GM21367 (cell line): Measurements from ENCODE around the gene PFDN4.

Source experiments
- ATAC-seq: cut with Tn5 transposase; IDR thresholded peaks from one replicate; pipeline ENCODE4 v1.9.1; 2021; ENCODE audit not compliant: unreplicated experiment

PFDN4 gene

DNA sequence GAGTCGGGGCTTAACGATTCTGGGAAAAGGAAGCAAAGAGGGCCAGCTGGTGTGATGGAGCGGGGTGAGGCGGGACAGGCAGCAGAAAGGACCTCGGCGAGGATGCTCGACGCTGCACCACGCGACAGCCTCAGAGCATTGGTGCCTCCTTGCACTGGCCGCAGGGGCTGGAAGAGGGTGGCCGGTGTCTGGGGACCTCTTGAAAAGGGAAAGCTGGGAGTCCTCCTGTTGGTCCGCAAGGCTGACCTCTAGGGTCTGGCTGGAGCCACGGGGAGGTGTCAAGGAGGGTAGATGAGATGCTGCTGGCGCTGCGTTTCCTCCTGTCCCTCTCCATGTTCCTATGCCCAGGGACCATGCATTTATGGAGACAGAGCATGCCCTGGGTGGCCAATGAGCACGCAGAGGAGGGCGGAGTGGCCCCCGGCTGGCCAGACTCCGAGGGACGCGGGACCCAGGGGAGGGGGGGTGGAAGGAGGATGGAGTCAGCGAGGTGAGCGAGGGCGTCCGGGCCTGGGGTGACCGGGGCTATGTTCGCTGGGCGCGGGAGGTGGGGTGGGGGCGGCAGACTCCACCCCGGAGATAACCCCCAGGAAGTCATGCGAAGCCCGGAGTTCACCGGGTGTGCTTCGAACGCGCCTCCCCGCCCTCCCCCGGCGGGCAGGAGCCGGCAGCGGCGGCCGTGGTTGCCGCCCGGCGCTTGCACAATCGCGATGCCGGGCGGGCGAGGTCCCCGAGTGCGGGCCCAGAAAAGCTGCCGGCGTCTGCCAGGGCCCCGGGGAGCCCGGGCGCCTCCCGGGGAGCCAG lies 34.0 kb upstream of the PFDN4 start, which contains the start of gene CYP24A1:
Gene CYP24A1, minus strand, starts transcription at position 334 of the 804 bp plus-strand sequence. CDS start 407 bp downstream, outside the sequence.
- ATAC-seq = no peak

DNA sequence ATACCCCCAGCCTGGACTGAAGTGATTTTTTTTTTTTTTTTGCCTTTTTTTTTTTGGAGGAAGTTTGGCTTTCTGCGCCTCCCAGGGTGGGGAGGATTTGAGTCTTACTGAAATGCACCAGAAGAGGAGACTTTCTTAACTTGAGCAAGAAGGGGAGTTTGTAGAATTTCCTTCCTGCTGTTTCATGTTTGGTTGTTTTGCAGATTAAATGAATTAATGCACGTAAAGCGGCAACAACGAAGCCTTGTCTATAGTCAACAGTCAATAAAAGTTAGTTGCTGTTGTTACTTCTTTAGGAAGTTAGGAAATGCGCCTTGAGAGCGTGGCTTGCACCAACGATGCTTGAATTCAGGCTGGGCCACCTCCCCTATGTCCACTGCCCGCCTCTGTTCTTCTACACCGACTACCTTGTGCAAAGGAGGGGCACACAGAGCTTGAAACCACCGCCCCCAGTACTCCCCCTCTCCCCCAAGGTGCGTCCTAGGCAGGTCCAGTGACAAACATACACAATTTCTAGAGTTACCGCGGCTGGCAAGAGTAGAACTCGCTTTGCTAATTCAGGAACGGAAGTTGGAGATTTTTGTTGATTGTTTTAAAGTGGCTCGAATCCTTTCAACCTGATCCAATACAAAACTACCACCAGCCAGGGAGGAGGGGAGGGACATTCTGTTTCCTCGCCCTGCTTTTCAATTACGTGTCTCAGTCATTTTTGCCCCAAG lies 33.3 kb upstream of the PFDN4 start:
- ATAC-seq = no peak

DNA sequence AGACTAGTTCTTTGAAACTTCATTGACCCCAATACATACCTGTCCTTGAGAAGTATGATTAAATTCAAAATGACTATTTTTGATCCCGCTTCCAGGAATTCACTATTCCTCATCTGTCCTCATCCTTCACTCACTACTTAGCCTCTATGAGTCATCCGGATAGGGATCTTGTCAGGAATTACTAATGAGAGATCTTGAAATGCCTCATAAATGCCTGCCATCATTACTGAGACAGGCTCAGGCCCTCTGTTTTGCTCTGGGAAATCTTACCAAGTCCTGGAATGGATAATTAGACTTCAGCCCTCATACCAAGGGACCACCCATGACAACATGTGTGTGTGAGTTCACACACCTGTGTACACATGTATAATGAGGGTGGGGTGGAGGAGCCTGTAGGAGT lies 31.3 kb upstream of the PFDN4 start:
- no peak for ATAC-seq

DNA sequence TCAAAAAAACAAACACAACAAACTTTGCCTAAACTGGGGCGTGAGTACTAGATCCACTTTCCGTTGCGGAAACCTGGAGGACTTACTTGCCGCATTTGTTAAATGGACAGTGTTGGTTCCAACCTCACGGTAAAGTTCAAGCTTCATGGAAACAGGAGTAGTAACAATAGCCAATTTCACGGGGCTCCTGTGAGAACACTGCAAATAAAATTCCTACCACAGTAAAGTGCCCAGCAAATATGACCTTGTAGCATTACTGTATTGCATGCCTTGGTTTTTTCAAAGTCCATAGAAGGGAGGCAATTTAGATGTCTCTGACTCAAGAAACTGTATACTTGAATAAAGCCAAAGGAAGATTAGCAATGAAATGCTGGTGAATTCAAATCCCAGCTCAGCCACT lies 30.5 kb upstream of the PFDN4 start:
- no peak for ATAC-seq

DNA sequence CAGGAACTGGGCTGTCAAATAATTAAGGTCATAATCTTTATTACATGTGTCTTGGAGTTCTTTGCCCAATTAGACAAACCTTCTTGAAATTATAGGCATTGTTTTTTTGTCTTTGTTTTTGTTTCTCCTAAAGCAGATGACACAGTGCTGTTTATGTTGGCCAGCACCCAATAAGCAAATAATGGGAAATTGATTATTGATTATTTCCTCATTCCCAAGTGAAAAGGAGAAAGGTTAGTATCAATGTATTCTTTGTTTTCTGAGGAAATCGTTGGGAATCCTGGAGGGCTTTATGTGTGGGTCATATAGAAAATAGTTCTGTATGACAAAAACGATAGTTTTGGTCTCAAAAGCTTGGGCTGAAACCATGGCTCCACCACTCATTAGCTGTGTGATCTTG lies 29.6 kb upstream of the PFDN4 start:
- no peak for ATAC-seq

DNA sequence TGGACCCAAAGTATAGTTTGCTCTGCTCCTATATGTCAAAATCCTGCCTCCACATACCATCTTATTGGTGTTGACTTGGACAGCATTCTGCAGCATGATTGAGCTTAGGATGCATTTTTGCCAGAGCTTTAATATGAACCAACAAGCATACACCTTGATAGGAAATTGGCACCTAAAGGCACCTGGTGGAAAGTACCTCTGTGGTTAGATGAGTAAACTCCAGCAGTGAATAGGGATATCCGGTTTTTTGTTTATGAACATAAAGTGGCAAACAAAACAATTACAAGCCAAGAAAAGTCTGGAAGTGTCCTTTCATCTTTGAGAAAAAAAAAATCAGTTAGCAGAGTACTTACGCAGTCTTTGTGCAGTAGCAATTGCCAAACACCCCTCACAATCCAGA lies 27.9 kb upstream of the PFDN4 start:
- no peak for ATAC-seq

DNA sequence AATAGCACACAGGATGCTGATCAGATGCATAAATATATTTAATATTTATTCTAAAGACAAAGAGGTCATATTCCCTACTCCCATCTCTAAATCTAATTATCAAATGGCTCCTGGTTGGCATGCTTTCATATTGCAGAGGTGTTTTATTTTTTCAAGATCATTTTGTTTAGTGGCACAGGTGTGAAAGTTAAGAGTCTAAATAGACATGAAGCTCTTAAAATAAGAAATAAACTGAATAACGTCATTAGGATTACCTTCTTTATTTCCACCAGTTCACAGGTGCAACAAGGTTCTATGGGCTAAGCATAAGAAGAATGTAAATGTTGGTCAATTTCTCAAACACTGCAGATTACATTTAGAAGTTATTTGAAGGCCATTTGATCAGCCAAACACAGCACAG lies 27.0 kb upstream of the PFDN4 start:
- ATAC-seq = no peak

DNA sequence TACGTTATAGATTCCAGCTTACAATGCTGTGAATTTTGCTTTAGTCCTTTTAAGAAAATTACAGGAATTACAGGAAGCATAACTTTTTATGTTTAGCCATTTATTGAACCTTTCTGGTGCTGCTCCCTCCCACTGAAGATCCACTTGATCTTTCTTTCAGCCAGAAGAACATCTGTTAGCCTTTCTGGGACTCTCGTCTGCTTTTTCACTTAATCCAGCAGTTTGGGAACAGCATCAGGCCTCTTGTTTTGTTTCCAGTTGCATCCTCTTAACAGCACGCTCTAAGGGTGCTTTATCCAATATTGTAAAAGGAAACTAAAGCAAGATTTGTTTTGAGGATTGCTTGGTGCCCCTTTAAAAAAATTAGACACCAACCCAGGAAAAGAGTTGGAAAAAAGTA lies 23.8 kb upstream of the PFDN4 start:
- ATAC-seq = no peak

DNA sequence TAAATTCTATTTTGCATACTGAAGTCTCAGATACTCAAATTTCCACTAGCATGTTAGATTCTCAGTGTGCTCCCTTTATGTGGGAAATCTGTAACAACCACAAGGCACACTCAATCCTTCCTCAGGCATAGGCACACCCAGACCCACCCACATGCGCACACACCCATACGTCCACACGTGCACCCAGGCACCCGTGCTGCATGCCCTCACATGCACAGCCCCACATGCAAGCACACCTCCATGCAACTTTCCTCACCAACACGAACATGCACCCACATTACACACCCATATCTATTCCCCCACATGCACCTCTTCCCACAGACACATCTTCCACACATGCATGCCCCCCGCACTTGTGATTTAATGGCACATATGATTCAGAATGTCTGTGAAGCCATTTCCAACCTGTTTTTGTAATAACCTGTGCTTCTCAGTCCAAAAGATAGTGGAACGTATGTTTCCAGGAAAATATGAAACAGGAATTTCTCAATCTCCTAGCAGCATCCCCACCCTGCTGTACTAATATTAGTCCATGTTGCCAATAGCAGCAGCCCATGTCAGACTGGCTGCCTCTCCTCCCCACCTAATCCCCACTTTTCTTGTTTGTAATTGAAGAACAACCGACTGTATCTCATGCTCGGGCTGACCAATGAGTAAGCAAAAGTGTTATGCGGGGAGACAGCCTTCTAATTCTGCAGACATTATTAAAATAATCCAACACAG lies 22.8 kb upstream of the PFDN4 start:
- no peak for ATAC-seq

DNA sequence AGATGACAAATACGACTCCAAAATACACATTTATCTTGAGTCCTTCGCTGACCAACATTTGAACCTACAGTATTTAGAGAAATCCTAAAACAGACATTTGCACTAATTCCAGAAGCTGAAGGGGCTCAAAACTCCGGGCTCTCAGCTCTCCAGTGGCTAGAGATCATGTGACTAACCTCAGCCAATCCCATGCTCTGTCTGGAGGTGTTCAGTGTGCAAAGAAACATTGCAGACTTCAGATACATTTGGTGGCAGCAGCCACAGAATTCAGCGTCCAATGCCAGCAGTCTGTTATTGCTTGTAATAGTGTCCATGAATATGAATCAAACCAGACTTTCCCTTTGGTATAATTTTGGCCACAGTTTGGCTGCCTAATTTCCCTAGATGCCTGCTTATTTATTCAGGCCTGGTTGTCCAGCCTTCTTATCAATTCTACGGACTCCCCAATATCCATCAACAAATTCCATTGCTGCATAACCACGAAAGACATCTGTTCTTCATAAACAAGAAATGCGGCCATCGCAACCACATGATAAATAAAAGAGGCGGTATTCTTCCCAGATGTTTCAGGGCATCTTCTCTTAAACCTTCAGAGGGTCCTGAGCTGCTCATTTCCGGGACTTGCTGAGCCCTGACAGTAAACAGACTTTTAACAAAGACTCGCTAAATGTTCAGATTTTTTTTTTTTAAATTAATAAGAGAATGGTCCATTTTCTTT lies 19.6 kb upstream of the PFDN4 start:
- ATAC-seq = no peak

DNA sequence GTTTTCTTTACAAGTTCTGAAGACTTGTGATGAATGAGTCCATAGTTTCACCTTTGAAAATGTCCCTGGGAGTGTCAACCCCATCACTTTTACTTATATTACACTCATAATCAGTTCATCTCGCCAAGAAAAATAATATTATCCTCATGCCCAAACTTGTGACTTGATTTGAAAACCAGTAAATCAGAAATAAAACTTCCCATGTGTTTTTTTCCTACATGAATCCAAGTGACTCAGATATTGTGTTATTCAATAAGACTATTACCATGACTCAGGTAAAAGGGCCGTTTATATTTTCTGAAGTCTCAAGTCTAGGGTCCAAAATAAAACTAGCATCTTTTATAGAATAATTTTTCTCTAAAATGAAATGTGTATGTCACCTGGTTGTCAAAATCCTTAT lies 18.3 kb upstream of the PFDN4 start:
- ATAC-seq = no peak

DNA sequence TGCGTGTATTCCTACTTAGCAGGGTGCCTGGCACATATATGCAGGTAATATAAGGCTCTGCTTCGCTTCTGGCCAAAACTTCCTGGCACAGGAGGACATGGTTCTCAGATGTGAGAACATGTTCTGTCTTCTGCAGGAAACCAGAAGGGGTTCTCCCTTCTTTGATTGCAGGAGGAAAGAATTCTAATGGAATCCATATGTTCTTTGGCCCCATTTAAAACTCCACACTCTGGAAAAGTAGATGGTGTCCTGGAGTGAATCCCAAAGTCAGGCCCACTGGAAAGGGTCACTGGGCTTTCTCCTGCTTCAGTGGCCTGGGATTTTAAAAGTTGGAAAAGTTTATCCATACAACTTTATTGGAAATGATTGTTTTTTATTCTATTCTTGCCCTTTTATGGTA lies 17.7 kb upstream of the PFDN4 start:
- no peak for ATAC-seq

DNA sequence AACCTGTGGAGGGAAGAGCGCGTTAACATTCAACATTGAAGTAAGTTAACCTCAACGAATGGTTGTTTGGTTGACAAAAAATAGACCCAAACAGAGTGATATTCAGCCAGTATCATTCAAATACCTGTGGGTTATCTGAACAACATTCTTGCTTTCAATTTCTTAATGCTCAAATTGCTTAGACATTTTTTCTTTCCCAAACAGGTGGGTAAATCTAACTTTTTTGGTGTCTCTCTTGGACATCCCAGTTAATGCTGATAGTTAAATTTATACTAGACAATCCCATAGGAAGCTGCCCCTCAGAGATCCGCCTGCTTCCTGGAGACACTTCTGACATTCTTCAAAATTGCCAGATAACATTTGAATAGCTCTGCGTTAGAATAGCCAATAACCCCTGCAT lies 14.1 kb upstream of the PFDN4 start:
- no peak for ATAC-seq

DNA sequence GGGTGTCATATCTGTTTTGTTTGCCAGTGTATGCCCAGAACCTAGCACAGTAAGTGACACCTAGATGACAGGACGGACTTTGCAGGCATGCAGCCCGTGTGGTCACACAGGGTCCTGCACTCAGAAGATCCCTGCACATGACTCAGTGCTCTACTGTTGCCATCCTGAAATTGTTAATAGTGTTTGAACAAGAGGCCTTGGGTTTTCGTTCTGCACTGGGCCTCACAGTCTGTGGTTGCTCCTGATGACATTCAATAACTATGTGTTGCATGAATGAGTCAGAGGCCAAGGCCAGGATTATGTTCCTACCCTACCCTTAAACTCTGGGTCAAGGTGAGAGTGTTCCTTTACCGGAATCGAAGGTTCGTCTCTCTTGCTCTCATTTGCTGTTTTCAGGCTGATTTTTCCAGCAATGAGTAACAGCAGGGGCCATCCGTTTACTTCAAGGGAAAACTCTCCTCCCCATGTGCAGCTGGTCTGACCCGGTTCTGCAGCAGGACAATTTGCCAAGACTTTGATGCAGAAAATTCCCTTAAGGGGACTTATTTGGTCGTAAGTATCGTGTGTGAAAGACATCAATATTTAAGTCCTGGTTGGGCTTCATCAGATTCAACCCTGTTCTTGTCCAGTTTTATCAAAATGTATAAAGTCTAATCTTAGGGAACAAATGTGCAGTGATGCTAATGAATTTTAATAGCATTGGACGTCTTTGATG lies 13.0 kb upstream of the PFDN4 start:
- ATAC-seq = no peak

DNA sequence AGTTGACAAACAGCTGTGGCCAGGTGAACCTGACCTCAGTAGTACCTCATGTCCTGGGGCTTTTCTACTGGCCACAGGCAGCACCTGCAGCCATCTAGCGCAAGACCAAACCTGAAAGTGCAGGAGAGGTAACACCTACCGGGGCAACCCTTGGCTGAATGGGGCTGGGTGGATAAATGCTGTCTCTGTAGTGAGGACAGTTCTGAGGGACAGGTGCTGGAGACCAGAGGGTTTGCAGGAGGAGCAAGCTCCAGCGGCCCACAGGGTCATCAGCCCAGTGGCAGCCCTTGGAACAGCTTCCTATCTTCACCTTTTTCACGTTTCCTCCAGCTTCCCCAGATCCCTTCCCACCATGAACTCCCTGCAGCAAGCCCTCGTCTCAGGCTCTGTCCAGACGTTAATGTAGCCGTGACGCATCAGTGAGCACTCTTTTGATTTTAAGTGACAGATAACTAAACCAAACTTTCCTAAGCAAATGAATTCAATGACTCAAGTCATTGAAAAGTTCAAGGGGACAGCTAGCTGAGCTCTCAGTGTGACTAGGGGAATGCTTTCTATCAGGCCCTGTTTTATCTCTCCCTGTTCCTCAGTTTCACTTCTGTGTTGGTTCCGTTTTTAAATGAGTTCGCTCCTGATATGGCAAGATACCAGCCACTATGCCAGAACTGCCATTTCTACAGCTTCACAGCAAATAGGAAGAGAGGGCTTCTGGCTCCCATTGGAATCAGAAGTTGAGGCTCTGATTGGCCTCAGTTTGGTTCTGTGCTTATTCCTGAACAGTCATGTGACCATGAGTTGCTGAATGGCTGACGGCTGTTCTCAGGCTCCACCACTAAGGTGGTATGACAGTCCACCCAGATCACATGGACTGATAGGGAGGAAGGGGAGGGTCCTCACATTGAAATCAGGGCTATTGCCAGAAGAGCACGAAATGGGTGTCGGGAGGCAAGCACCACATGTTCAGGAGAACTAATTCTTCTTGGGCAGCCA lies 12.1 kb upstream of the PFDN4 start:
- no peak for ATAC-seq

DNA sequence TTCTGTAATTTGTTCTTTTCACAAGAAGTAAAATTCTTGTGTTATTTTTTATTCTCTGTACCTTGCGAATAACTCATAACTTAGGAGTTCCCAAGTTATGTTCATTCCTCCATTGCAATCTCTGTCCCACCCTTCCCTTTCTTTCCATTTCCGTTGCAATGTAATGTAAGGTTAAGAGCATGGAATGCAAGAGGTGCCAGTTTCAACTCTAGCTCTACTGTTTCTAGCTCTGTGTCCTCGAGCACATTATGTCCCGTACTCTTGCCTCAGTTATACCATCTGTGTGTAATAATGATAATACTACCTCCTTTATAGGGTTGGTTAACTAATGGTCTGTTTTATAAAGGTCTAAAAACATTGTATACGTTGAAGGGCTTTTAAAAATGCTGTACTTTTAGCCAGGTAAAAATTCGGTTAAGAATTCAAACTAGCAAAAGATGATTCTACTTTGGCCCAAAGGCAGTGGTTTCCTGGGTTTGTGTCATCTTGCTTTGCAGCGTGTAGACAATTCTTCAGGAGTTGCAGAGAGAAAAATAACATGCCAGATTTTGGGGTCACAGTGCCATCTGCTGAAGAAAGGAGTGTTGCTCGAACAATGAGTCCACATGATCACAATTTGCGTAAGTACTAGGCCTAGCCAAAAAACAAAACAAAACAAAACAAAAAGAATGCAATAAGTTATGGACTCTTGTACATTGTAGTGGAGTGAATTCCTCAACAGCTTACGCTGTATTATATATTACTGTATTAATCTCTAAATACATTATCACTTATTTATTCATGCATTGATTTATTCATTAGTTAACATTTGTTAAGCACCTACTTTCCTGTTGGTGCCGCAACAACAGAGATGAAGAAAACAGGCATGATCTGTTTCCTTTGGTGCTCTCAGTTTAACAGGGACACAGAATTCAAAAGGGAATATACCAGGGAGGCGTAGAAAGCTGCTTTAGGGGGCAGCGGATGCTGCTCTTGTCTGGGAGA lies 10.0 kb upstream of the PFDN4 start:
- no peak for ATAC-seq

DNA sequence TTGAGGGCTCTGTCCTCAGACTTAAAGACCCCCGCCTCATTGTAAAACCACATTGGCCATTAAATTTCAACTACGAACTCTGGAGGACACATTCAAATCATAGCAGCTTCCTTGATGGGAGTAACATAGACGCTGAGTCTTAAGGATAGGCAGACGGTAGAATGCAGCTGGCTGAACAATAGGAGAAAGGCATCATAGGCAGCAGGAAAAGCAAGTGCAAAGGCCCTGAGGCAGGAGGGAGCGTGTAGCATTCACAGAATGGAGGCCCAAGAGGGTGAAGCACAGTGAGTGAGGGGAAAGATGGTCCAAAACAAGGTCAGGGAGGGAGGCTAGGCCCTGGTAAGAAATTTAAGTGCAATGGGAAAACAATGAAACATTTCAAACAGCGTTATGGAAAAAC lies 8.6 kb upstream of the PFDN4 start:
- ATAC-seq = no peak

DNA sequence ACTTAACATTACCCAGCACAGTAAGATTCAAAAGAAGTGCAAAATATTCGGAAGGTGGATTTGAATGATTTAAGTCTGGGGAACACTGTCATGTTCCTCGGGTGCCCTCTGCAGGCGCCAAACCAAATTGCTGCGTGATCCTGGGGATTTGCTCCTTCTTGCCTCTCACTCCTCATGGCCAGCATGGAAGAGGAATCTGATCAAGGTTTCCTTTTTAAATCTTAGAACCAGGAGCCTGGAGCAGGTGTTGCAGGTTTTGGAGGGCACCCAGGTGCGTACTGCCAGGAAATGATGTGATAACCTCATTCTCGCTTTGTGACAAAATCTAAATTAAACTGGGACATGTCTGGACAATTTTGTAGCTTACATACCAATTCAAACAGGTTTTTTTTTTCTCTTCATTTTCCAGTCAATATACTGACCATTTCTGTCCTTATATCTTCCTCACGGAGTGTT lies 8.1 kb upstream of the PFDN4 start:
- ATAC-seq = no peak
